WERI-Rb-1 (cell line): ENCODE data around the gene NDUFB4.

Experiments used
- DNase-seq: peaks from one replicate; pipeline ENCODE4 v3.0.0-alpha.2; 2020
- H3K27ac ChIP-seq: fragments of 250-450 bp; sonication (Bioruptor Pico); 2 replicates; pipeline ENCODE4 v1.5.1; 2020; ENCODE audit warnings: mild to moderate bottlenecking, moderate library complexity
- H3K27me3 ChIP-seq: fragments of 250-450 bp; sonication (Bioruptor Pico); 2 replicates; pipeline ENCODE4 v1.5.1; 2021; ENCODE audit warnings: mild to moderate bottlenecking, low read depth, moderate library complexity; ENCODE audit not compliant: insufficient read depth, severe bottlenecking
- H3K36me3 ChIP-seq: fragments of 250-450 bp; sonication (Bioruptor Pico); 2 replicates; pipeline ENCODE4 v1.5.1; 2020; ENCODE audit warnings: mild to moderate bottlenecking, moderate library complexity
- H3K4me3 ChIP-seq: 2 replicates; pipeline ENCODE4 v1.5.1; 2011; ENCODE audit warnings: low read depth, mild to moderate bottlenecking, control low read depth, low read length
- H3K9me3 ChIP-seq: fragments of 250-450 bp; sonication (Bioruptor Pico); 2 replicates; pipeline ENCODE4 v1.5.1; 2021; ENCODE audit warnings: mild to moderate bottlenecking, moderate library complexity; ENCODE audit not compliant: severe bottlenecking
- TF ChIP-seq, protein P1 (sequence below): IDR thresholded peaks from 2 replicates; pipeline ENCODE4 v1.5.1; 2011; ENCODE audit warnings: low read depth, mild to moderate bottlenecking, control low read depth, inconsistent platforms, low read length

NDUFB4 gene

DNA sequence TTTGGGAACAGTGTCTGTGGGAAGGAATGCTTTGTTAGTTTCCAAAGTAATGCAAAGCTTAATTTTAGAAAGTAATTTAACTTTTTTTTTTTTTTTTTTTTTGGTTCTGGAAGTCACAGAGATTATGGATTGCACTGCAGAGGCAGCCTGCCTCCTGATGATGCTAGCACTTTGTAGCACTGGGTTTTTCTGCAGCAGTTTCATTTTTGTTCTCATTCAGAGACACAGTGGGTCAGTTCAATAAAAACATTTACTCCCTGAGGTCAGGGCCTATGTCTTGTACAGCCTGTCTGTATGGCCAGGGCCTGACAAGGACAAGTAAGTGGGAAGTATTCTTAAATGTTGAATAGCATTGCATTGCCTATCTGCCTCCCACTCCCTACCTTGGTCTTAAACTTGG lies 39.0 kb upstream of the NDUFB4 start:
- Histone ChIP-seq H3K27ac (no peak overlapping the region), H3K36me3 (no peaks in the 10 kb centered on the region), H3K27me3 (no peaks in the 10 kb centered on the region), H3K9me3 (no peaks in the 10 kb centered on the region), H3K4me3 (no peak overlapping the region)
- TF ChIP-seq, protein P1, sequence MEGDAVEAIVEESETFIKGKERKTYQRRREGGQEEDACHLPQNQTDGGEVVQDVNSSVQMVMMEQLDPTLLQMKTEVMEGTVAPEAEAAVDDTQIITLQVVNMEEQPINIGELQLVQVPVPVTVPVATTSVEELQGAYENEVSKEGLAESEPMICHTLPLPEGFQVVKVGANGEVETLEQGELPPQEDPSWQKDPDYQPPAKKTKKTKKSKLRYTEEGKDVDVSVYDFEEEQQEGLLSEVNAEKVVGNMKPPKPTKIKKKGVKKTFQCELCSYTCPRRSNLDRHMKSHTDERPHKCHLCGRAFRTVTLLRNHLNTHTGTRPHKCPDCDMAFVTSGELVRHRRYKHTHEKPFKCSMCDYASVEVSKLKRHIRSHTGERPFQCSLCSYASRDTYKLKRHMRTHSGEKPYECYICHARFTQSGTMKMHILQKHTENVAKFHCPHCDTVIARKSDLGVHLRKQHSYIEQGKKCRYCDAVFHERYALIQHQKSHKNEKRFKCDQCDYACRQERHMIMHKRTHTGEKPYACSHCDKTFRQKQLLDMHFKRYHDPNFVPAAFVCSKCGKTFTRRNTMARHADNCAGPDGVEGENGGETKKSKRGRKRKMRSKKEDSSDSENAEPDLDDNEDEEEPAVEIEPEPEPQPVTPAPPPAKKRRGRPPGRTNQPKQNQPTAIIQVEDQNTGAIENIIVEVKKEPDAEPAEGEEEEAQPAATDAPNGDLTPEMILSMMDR: no peak
- DNase-seq: no peak

DNA sequence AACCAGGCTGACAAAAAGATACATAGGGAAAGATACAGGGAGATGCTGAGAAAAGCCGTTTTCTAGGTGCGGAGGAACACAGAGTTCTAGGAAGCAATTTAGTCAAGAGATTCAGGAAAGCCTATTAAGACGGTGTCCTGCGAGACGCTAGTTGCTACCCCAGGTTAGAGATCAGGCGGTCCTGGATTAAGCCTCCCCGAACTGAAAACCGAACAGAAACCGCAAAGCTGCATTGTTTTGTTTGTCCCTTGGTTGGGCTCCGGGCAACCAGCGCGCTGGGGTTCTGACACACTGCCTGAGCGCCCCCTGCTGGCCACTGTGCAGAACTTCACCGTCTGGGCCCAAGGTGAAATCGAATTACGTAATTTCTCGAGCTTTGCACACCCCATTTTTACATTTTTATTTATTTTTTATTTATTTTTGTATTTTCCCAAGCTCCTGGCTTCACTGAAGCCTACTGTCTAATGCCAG lies 37.3 kb upstream of the NDUFB4 start:
- H3K36me3 ChIP-seq: no peaks in the 10 kb centered on the region
- TF ChIP-seq, protein P1: peak; percentile 79
- peak; percentile 92 for DNase-seq
- no peaks in the 10 kb centered on the region for H3K9me3 ChIP-seq
- H3K4me3 ChIP-seq: peak overlapping the region; percentile 58
- H3K27me3 ChIP-seq: no peaks in the 10 kb centered on the region
- H3K27ac ChIP-seq: peak overlapping the region; percentile 94

DNA sequence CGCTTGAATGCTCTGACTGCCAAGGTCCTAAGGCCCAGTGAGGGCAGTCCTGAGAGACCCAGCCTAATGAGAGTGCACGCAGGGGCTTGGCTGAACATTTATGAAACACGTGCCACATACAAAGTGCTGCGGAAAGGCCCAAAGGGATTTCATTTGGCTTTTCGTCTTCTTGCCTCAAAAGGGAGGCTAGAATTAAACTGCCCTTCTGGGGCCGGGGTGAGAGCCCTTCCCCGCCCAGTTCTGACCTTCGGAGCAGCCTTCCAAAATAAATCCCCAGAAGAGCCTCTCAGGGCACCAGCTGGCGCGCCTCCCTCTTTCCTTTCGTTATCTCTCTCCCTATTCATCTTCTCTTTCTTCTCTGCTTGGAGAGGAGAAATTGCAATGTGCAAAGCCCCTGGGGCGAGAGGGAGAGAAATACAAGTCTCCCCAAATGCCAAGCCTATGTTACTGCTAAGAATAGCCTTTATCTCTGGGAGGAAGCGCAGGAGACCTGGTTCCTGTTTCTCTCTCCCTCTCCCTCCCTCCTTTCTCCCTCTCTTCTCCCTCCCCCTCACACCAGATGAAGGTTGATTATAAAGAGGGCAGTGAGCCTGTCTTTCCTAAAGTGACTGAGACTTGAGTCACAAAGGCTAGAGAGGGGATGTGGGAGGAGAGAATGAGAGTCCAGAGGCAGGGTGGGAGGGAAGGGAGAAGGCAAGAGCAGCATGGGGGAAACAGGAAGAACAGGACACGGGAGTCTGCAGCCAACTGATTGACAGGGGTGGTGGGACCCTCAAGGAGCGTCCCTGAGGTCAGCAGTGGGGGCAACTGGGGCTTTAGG lies 36.7 kb upstream of the NDUFB4 start:
- H3K27ac ChIP-seq: peak overlapping the region; percentile 94
- TF ChIP-seq, protein P1: no peak

DNA sequence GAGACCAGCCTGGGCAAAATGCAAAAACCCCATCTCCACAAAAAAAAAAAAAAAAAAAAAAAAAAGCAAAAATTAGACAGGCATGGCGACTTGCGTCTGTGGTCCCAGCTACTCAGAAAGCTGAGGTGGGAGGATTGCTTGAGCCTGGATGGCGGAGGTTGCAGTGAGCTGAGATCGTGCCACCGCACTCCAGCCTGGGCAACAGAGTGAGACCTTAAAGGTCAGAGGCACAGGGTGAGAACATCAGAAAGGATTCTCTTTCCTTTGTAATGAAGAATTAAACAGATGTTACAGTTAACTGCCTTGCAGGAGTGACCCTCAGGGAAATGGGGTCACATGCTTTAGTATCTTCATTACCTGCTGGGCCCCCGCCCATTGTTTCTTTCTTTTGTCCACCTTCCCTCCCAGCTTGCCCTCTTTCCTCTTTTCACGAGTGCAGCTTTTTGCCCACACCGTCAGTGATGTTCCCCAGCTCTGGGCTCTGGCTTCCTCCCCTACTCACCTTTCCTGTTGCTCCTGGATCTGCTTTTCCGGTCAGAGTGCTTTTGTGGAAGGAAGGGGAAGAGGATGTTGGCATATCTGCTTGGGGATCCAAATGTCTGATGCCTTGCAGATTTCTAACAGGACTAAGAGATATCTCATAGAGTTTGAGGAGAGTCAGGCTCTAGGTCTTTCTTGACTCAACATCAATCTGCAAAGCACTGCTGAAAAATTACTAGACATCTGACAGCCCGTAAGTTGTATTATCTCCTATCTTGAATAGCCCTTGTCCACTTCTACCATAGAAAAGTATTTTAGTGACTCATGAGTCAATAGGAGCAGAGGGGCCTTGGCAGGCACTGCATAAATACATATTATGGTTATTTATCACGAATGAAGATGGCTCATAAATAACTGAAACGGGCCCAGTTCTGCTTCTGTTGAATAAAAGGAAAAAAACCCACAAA lies 35.6 kb upstream of the NDUFB4 start:
- H3K27ac ChIP-seq: no peak overlapping the region; the same call in 1 of the 2 replicates
- DNase-seq: no peak
- no peaks in the 10 kb centered on the region for H3K36me3 ChIP-seq
- no peaks in the 10 kb centered on the region for H3K27me3 ChIP-seq
- no peak overlapping the region for H3K4me3 ChIP-seq
- H3K9me3 ChIP-seq: no peaks in the 10 kb centered on the region
- TF ChIP-seq, protein P1: no peak

More for the DNA sequence above, 36.7 kb upstream of the NDUFB4 start:
- Histone ChIP-seq H3K36me3 (no peaks in the 10 kb centered on the region), H3K27me3 (no peaks in the 10 kb centered on the region), H3K4me3 (peak overlapping the region; percentile 58), H3K9me3 (no peaks in the 10 kb centered on the region)
- peak; percentile 63 for DNase-seq

DNA sequence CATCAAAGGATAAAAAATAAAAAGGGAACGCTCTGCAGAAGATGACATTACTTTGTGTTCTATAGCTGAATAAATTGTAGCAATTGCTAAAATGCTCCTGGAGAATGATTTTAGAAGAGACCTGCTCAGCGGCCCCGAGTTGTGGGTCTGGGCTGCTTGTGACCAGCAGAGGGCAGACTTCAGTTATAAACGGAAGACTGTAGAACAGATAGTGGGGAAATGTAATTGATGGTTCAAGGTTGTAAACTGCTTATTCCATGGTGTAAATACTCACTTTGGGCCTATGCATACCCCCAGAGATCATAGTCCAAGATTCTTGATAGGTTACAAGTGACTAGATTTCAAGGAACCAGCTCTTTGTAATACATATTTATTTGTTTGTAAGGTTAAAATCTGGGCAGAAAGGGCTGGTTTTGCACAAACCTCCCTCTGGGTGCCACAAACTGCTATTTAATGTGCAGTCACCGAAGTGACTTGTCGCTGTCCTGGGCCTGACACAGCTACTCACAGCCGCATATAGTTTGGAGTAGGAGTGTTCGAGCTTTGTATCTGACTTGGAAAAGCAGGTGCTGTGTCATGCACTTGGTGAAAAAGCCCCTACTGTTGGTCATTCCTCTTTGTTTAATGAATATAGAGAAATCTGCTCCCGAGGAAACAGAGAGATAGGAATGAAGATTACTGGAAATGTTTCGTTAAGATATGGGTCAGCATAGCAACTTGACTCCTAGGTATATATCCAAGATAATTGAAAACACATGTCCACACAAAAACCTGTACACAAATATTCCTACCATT lies 34.7 kb upstream of the NDUFB4 start:
- H3K36me3 ChIP-seq: no peaks in the 10 kb centered on the region
- DNase-seq: peak; percentile 73
- H3K27ac ChIP-seq: no peak overlapping the region

More for the DNA sequence above, 34.7 kb upstream of the NDUFB4 start:
- Histone ChIP-seq H3K9me3 (no peaks in the 10 kb centered on the region), H3K27me3 (no peaks in the 10 kb centered on the region), H3K4me3 (no peak overlapping the region)
- TF ChIP-seq, protein P1: peak; percentile 69
